Vagina (tissue), 2 donors: ENCODE results near the gene OAT. TPM values are rescaled to one million over a fixed set of nuclear protein-coding genes. Genes with fewer than 3 reads are reported as not detected.

Source experiments
- DNase-seq, 2 donors: peaks; one replicate each; pipeline ENCODE4 v3.0.0-alpha.2; 2017; ENCODE audit errors: extremely low spot score in 2 of 2
- H3K27ac ChIP-seq: fragments of 200-600 bp; sonication (generic); one replicate; pipeline ENCODE4 v1.5.1; 2019
- H3K27me3 ChIP-seq: fragments of 200-600 bp; sonication (generic); one replicate; pipeline ENCODE4 v1.5.1; 2019
- H3K36me3 ChIP-seq, 2 donors: fragments of 200-600 bp; sonication (generic); one replicate each; pipeline ENCODE4 v1.5.1; 2017 to 2019
- H3K4me1 ChIP-seq: fragments of 200-600 bp; sonication (generic); one replicate; pipeline ENCODE4 v1.5.1; 2019
- H3K4me3 ChIP-seq, 2 donors: fragments of 200-600 bp; sonication (generic); 1 replicate in 1 of 2; 2 replicates in 1 of 2; pipeline ENCODE4 v1.5.1; 2016 to 2019
- H3K9me3 ChIP-seq: fragments of 200-600 bp; sonication (generic); one replicate; pipeline ENCODE4 v1.5.1; 2019
- CTCF ChIP-seq, 3 experiments: fragments of 450-650 bp in 2 of 3; fragments of 200-600 bp in 1 of 3; sonication (generic) in 1 of 3; IDR thresholded peaks; one replicate each; pipeline ENCODE4 v1.5.1; 2017 to 2019; ENCODE audit warnings: antibody characterized with exemption in 3 of 3, mild to moderate bottlenecking in 2 of 3, moderate library complexity in 2 of 3
- POLR2A ChIP-seq, 2 donors: fragments of 450-650 bp; IDR thresholded peaks; one replicate each; pipeline ENCODE4 v1.6.1; 2017; ENCODE audit warnings: antibody characterized with exemption in 2 of 2, mild to moderate bottlenecking in 2 of 2, moderate library complexity in 2 of 2
- POLR2AphosphoS5 ChIP-seq, 2 donors: sonication (generic); formaldehyde crosslinking; IDR thresholded peaks; one replicate each; pipeline ENCODE4 v1.9.0; 2017; ENCODE audit warnings: antibody characterized with exemption in 2 of 2, mild to moderate bottlenecking in 2 of 2, low read depth in 1 of 2; ENCODE audit not compliant: insufficient read depth in 1 of 2
- intact Hi-C: fragments of 100-400 bp; cut with DNase I; formaldehyde crosslinking; loops from one replicate; pipeline ENCODE4 v1.15.1; 2023
- total RNA-seq: library from RNA; depleted of rRNA; stranded (reverse); fragments of >200 nt; gene quantifications from one replicate; pipeline ENCODE4 v1.2.3, GENCODE V29; 2016

OAT gene
- total RNA-seq, 1 donor from 2014 or later, result 83.2 TPM

DNA sequence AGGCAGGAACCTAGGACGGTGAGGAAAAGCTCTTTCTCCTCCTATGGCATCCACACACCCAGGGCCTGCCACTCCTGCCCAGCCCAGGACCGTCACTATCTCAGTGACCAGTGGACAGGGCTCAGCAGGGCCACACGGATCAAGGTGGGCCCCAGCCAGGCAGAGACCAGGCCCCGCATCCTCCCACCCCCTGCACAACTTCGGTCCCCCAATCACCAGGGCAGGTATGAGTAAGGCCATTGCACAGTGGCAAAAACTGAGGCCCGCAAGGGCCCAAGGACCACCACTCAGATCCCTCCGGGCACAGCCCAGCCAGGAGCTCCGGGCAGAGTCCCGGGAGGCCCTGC, 30.3 kb downstream of the OAT start:
- TF ChIP-seq POLR2A (IDR thresholded peaks at IDR 0.05) (no peak), CTCF (IDR thresholded peaks at IDR 0.05) (no peak), POLR2AphosphoS5 (IDR thresholded peaks at IDR 0.05; ENCODE audit: insufficient read depth in 1 of 2, low read depth in 1 of 2) (no peak)
- H3K4me1 ChIP-seq, result peaks cover 10% of the 10 kb centered on the region
- DNase-seq, result no peak
- no peaks in the 10 kb centered on the region for H3K9me3 ChIP-seq
- peak overlapping the region; percentile 60 for H3K27ac ChIP-seq
- no peaks in the 10 kb centered on the region for H3K27me3 ChIP-seq
- intact Hi-C loops, result no loop called here
- H3K4me3 ChIP-seq, result peak overlapping the region; percentile 42 to 54
- H3K36me3 ChIP-seq, result no peaks in the 10 kb centered on the region

GRCh38 chr10:124387078-124387874, 31.4 kb downstream of the OAT start:
- TF ChIP-seq POLR2AphosphoS5 (IDR thresholded peaks at IDR 0.05; ENCODE audit: insufficient read depth in 1 of 2, low read depth in 1 of 2) (no peak), CTCF (IDR thresholded peaks at IDR 0.05) (no peak), POLR2A (IDR thresholded peaks at IDR 0.05) (no peak)
- H3K4me3 ChIP-seq, result no peak overlapping the region
- no peaks in the 10 kb centered on the region for H3K36me3 ChIP-seq
- no peaks in the 10 kb centered on the region for H3K9me3 ChIP-seq
- intact Hi-C loops, result no loop called here
- no peak overlapping the region for H3K27ac ChIP-seq
- peaks cover 10% of the 10 kb centered on the region for H3K4me1 ChIP-seq
- DNase-seq, result peak in 1 of 2 donors; percentile 93
- no peaks in the 10 kb centered on the region for H3K27me3 ChIP-seq

GRCh38 chr10:124386186-124387077, 32.3 kb downstream of the OAT start:
- H3K27ac ChIP-seq, result no peak overlapping the region
- H3K9me3 ChIP-seq, result no peaks in the 10 kb centered on the region
- no peak overlapping the region for H3K4me3 ChIP-seq
- H3K4me1 ChIP-seq, result peaks cover 10% of the 10 kb centered on the region
- intact Hi-C loops, result no loop called here
- peak in 1 of 2 donors; percentile 90 for DNase-seq
- H3K36me3 ChIP-seq, result no peaks in the 10 kb centered on the region
- no peaks in the 10 kb centered on the region for H3K27me3 ChIP-seq
- no peak for TF ChIP-seq POLR2A (IDR thresholded peaks at IDR 0.05)

- no peaks in the 10 kb centered on the region for H3K9me3 ChIP-seq
- no peaks in the 10 kb centered on the region for H3K36me3 ChIP-seq
- DNase-seq, result no peak
- no peak for TF ChIP-seq CTCF (IDR thresholded peaks at IDR 0.05)
- H3K4me3 ChIP-seq, result no peak overlapping the region
- H3K4me1 ChIP-seq, result peaks cover 10% of the 10 kb centered on the region
- intact Hi-C loops, result no loop called here
- H3K27me3 ChIP-seq, result no peaks in the 10 kb centered on the region
- H3K27ac ChIP-seq, result no peak overlapping the region
Measured at GRCh38 chr10:124385627-124386185, 33.0 kb downstream of the OAT start.

DNA sequence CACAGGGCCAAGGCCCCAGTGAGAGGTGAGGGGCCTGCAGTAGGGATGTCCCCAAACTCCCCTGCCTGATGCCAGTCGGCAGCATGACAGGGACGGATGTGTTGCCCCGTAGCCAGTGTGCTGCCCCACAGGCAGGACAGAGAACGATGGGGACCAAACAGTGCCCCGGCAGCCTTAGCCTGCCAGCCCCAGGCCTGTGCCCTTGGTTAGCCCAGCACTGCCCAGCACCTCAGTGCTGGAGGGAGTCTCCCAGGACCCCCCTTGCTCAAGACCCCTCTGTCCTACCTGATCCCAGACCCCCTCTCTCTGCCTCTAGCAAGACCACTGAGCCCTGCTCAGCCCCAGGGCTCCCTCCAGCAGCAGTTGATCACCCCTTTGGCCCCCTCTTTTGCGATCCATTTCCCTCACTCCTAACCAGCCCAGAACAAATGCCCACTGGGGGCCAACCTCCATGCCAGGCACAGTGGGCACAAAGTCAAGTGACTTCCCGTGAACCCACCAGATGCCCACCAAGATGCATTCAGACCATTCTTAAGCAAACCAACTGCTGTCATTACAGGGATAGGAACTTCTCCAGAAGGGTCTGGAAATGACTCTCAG, 34.0 kb downstream of the OAT start:
- Histone ChIP-seq H3K27ac (no peak overlapping the region), H3K4me1 (peaks cover 10% of the 10 kb centered on the region), H3K36me3 (no peaks in the 10 kb centered on the region), H3K4me3 (no peak overlapping the region), H3K9me3 (no peaks in the 10 kb centered on the region), H3K27me3 (no peaks in the 10 kb centered on the region)
- intact Hi-C loops, result no loop called here
- DNase-seq, result no peak
- TF ChIP-seq CTCF (IDR thresholded peaks at IDR 0.05) (no peak), POLR2AphosphoS5 (IDR thresholded peaks at IDR 0.05; ENCODE audit: insufficient read depth in 1 of 2, low read depth in 1 of 2) (no peak), POLR2A (IDR thresholded peaks at IDR 0.05) (no peak)
